Measurements from ENCODE around the gene RBMS3. TPM values are rescaled to one million over a fixed set of nuclear protein-coding genes. Genes with fewer than 3 reads are reported as not detected.
A peak's percentile ranks its signal among the peaks of the same experiment; 100 is the strongest.

The RBMS3 gene
- total RNA-seq, 4 donors from 2014 or later = 116 to 171 (median 152) TPM

- H3K27me3 ChIP-seq = no peaks in the 10 kb centered on the region
- no peak for DNase-seq
- no peak overlapping the region for H3K27ac ChIP-seq
- H3K4me1 ChIP-seq = peaks cover 13 to 17% of the 10 kb centered on the region in 2 donors
- intact Hi-C loops (cut with DNase I) = no loop called here
- TF ChIP-seq CTCF (IDR thresholded peaks at IDR 0.05) (no peak), POLR2A (IDR thresholded peaks at IDR 0.05) (no peak)
- 76 to 77% methylated on average over 2 of the region's 2 CpGs for WGBS, 2 donors
- H3K4me3 ChIP-seq (replicated peaks in 1 of 3) = no peak overlapping the region
- H3K36me3 ChIP-seq = no peaks in the 10 kb centered on the region
- H3K9me3 ChIP-seq = no peaks in the 10 kb centered on the region
These were observed 465.4 kb downstream of the RBMS3 start for GRCh38 chr3:29746163-29746760.

GRCh38 chr3:29747991-29748390 is 467.1 kb downstream of the RBMS3 start:
- no peaks in the 10 kb centered on the region for H3K36me3 ChIP-seq
- no peaks in the 10 kb centered on the region for H3K9me3 ChIP-seq
- no peak for DNase-seq
- H3K27me3 ChIP-seq = no peaks in the 10 kb centered on the region
- H3K4me1 ChIP-seq = peaks cover 14 to 17% of the 10 kb centered on the region in 2 donors
- TF ChIP-seq POLR2A (IDR thresholded peaks at IDR 0.05) = no peak
- TF ChIP-seq CTCF (IDR thresholded peaks at IDR 0.05) = no peak
- no peak overlapping the region for H3K4me3 ChIP-seq (replicated peaks in 1 of 3)
- no peak overlapping the region for H3K27ac ChIP-seq
- intact Hi-C loops (cut with DNase I) = no loop called here

GRCh38 chr3:29751647-29752314 is 470.9 kb downstream of the RBMS3 start:
- WGBS, 2 donors = 89 to 93% methylated on average over 6 to 9 of the region's 9 CpGs
- intact Hi-C loops (cut with DNase I) = no loop called here

GRCh38 chr3:29754346-29754745 is 473.5 kb downstream of the RBMS3 start:
- DNase-seq = no peak
- TF ChIP-seq CTCF (IDR thresholded peaks at IDR 0.05) = no peak
- TF ChIP-seq POLR2A (IDR thresholded peaks at IDR 0.05) = no peak
- Histone ChIP-seq H3K9me3 (no peaks in the 10 kb centered on the region), H3K27me3 (no peaks in the 10 kb centered on the region), H3K4me3 (replicated peaks in 1 of 3) (no peak overlapping the region), H3K4me1 (peaks cover 40 to 42% of the 10 kb centered on the region in 2 donors), H3K36me3 (no peaks in the 10 kb centered on the region), H3K27ac (peak overlapping the region in 1 of 3 donors; percentile 79)
- WGBS, 2 donors = 100% methylated on average over 1 of the region's 1 CpG
- intact Hi-C loops (cut with DNase I) = no loop called here

More at GRCh38 chr3:29751647-29752314, 470.9 kb downstream of the RBMS3 start:
- H3K9me3 ChIP-seq = no peaks in the 10 kb centered on the region
- H3K36me3 ChIP-seq = no peaks in the 10 kb centered on the region
- DNase-seq = no peak
- H3K27ac ChIP-seq = peak overlapping the region in 1 of 3 donors; percentile 2
- H3K4me1 ChIP-seq = peaks cover 25 to 29% of the 10 kb centered on the region in 2 donors
- no peak overlapping the region for H3K4me3 ChIP-seq (replicated peaks in 1 of 3)
- TF ChIP-seq CTCF (IDR thresholded peaks at IDR 0.05) (no peak), POLR2A (IDR thresholded peaks at IDR 0.05) (no peak)
- H3K27me3 ChIP-seq = no peaks in the 10 kb centered on the region

GRCh38 chr3:29755416-29755815 is 474.5 kb downstream of the RBMS3 start:
- intact Hi-C loops (cut with DNase I) = no loop called here
- H3K4me1 ChIP-seq = peaks cover 51 to 53% of the 10 kb centered on the region in 2 donors

More at GRCh38 chr3:29755416-29755815, 474.5 kb downstream of the RBMS3 start:
- 30 to 56% methylated on average over 1 of the region's 1 CpG for WGBS, 2 donors
- no peak for DNase-seq
- H3K27ac ChIP-seq = peak overlapping the region; percentile 57 to 82 (median 79)
- no peaks in the 10 kb centered on the region for H3K9me3 ChIP-seq
- no peaks in the 10 kb centered on the region for H3K36me3 ChIP-seq
- no peaks in the 10 kb centered on the region for H3K27me3 ChIP-seq
- no peak for TF ChIP-seq POLR2A (IDR thresholded peaks at IDR 0.05)
- TF ChIP-seq CTCF (IDR thresholded peaks at IDR 0.05) = no peak
- H3K4me3 ChIP-seq (replicated peaks in 1 of 3) = no peak overlapping the region

Measured in thyroid gland (tissue), 4 donors.